Limb (tissue), 2 donors: ENCODE results near the gene DOCK3.
"Not testable (repeated sequence)": the region's sequence is repeated elsewhere in the genome, so short reads cannot be mapped to it uniquely, and the experiment has no call there.

ENCODE experiments used
- DNase-seq, 2 donors: peaks; one replicate each; pipeline ENCODE4 v3.0.0-alpha.2; 2016; ENCODE audit errors: extremely low spot score in 2 of 2

Gene DOCK3

DNA sequence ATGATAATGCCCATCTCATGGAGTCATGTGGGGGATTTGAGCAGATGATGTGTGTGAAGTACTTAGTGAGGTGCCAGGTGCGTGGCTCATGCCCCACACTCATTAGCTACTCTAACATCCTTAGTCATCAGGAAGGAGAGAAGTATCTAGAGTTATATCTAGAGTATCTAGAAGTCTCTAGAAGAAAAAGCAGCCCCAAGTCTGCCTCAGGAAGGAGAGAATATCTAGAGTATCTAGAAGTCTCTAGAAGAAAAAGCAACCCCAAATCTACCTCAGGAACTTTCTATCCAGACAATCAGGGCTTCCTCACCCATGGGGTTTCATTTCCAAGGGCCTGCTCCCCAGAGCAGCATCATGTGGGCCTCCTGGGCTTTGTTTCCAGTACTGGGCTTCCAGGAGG is 24.7 kb upstream of the DOCK3 start:
- no peak for DNase-seq

DNA sequence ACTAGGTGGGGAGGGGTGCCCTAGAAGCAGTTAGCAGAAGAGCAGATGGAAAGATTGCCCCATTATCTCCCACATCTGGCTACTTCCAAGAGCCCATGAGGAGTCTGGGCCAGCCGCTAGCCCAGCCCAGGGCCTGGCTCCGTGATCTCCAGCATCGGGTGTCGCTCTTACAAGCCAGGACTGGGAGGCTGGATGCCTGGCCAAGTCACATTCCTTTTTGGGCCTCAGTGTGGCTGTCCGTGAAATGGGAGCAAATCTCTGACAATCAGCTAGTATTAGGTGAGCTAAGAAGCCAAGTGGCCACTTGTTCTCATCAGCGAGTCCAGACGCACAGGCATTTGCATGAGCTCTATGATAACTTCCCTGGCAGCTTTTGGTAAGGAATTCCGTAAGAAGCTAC is 23.3 kb upstream of the DOCK3 start:
- no peak for DNase-seq

DNA sequence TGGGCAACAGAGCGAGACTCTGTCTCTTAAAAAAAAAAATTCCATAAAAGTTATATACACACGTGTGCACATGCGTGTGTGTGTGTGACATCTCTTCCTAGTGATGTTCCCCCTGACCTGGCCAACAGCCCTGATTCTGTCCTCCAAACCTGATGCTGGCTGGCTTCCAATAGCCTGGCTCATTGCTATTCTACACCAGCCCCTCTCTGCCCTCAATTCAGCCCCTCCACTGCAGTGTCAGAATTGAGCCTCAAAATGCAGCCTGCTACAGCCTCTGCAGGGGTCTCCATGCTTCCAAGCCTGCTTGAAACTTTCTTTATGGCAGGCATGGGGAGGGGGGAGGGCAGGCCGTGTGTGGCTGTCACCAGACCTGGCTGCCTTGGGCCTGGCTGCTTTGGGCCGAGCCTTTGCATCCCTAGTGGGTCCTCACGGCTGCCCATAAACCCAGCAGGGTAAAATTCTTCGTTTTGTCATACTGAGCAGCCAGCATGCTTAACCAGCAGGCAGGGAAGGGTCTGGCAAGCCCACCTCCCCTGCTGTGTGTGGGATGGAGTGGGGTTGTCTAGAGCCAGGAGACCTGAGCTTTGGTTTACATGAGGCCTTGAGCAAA is 22.7 kb upstream of the DOCK3 start:
- DNase-seq = peak in 1 of 2 donors; percentile 52

DNA sequence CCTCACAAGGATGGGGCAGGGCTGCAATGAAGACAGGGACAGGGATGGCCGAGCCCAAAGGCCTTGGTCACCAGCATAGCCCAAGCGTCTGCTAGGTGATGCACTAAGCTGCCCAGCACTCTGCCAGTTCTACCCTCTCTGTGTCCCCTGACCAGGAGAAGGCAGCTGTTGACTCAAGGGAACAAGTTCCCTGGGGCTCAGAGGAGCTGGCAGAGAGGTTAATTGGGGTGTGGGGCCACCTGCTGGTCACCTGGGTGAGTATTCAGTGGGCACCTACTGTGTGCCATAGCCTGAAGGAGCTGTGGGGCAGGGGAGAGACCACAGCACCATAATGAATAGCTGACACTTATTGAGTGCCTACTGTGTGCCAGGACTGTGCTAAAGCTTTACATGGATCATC is 22.0 kb upstream of the DOCK3 start:
- DNase-seq = no peak

DNA sequence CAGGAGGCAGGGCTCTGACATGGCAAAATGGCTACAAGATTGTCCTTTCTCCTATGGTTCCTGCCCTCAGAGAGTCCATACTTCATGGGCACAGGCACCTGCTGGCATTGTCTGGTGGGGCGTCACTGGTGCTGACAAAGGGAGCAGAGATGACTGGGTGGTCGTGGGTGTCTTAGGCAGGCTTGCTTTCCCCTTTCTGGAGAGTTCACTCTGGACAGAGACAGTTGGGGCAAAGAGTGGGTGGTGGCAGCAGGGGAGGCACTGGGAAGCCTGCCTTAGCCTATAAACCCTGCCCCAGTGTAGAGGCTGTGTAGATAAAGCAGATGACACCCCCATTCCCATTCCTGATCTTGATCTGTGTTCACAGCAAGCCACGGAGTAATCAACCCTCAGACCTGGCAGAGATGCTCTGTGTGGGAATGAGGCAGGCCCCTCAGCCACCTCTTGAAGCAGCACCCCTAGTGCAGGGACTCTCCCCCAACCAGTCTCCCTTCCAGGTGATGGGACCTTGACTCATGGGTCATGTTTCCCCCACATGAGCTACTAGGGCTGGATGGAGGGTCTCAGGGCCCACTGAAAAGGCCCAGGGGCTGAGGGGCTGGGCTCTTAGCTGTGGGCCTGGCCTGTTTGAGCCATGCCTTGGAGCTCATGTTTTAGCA is 20.7 kb upstream of the DOCK3 start:
- DNase-seq = no peak

DNA sequence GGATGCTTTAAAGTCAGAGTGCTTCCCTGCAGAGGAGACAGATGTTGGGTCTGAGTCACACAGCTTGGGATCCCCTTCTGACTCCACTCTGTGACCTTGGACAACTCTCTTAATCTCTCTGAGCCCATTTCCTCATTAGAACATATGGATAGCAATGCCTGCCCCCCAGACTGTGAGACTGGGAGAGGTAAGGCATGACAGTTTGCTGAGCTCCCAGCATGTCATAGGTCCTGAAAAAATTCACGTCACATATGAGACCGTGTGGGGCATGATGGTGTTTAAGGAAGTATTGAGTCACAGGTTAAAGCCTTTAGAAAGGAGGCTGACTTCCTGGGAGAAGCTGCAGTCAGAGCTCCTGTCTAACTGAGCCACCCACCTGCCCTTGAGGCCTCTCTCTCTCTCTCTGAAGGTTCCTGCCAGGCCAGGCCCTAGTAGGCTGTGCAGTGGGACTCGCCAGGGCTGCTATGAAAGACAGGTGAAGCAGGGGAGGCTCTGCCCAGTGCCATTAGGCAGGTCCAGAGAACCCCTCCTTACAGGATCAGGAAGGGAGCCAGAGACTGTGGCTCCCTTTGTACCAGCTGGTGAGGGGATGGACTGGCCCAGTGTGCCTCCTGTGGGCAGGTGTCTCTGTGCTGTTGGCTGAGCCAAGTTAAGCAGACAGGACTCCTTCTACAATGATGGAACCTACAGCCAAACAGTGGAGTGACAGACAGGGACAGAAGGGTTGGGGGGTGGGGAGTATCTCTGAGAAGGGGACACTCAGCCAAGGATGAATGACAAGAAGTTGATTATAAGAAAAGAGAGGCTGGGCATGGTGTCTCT is 19.5 kb upstream of the DOCK3 start:
- no peak for DNase-seq

DNA sequence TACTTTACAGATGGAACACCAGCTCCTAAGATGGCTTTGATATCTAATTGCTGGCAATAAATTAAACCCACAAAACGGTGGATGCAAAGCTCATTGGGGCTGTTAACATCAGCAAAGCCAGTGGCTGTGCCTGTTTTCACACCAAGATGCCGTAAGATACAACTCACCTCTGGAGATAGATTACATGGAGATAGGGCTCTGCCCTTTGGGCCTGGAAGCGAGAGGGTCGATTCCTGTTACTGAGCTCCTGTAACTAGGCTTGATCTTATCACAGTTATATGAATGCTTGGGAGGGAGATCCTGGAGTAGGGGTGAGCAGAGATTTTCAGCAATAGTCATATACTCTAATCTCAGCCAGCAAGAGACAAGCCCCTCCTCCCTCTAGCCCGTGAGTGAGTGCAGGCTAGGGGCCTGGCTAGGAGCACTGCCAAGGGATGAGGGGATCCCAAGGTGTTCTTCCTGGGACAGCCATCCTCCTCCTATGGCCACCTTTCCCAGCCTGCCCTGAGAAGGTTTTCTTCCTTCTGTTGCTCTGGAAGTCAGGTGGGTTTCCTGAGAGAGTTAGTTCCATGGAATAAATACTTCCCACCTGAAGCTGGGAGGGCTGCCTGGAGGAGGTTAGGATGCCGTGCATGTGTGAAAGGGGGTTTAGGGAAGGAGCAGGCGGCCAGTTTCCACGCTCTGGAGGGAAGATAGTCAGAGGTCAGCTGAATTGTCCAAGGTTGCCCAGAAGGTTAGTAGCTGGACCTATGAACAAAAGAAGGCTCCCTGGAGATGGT is 18.1 kb upstream of the DOCK3 start:
- DNase-seq = no peak

DNA sequence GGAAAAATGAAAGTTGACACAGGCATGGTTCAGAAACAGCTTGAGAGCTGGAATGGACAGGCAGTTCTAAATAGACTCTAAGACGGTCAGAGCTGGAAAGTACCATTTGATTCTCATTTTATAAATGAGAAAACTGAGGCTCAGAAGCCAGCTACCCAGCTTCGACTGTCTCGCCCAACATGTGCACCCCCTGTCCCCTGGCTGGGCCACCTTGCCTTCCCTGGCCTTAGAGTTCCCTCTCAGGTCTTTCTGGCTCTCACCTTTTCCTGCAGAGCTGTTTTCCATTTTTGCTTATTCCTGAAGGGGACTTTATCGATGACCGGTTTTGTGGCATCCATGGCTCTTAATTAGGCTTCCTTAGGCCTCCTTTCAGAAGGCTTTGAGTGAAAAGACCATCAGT is 17.3 kb upstream of the DOCK3 start:
- DNase-seq = no peak

DNA sequence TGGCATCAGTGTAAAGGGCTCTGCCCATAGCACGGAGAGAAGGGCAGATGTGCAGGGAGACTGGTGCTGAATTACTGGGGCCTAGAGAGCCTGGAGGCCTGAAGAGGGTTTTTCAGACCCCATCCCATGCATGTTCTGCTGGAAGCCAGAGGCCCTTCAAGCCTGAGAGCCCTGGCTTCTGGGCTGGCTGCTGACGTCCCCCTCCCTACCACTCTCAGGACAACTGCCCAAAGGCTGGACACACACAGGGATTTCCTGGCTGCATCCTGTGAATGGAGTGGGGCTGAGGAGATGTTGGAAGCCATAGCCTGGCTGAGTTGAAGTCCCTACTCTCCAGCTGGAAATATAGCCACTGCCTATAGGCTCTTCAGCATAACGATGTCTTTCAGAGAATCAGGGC is 16.9 kb upstream of the DOCK3 start:
- no peak for DNase-seq

DNA sequence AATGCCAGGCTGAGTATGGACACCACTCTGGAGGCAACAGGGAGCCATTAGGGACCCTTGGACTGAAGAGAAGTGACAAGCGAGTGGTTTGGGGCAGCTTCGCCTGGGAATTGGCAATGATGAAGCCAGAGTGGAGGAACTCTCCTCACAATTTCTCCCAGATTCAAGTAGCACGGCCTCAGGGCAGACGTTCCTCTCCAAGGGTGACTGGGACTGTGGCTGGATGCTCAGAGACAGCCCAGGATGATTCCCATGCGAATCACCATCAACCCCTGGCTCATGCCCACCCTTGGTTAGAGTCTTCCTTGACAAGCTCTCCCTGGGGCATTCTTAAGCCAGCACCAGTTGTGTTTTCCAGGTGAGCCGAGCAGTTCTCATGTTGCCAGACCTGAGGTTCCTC is 16.3 kb upstream of the DOCK3 start:
- DNase-seq = no peak

DNA sequence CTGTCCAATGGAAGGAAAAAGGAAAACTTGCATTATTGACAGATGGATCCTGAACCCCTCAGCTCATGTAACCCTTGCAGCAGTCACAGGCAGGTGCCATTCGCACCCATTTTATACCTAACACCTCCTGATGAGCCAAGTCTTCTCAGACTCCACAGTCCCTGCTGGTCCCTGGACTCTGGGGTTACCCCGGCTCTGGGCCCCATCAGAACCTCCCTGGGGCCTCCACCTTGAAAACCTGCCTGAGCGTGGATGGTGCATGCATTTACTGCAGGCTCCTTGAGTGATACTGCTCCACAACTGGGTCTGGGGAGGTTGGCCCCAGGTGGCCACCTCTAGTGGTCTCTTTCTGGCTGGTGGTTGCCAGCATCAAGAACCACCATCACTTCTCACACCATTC is 15.9 kb upstream of the DOCK3 start:
- DNase-seq = no peak

DNA sequence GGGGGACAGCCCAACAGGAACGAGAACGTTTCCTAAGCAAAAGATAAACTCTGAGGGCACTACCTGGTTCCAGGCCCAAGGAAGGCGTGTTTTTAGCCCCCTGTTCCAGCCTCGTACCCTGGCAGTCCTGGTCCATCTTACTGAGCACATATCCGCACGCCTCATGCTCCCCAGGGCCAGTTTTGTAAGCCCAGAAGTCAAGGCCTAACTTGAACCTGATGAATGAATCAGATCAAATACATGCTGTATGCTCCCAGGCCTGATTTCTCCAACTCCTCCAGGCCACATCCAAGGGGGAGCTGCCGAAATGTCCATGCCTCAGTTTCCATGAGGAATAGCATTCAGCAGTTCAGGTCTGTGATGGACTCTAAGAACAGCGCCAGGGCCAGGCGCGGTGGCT is 14.3 kb upstream of the DOCK3 start:
- no peak for DNase-seq

DNA sequence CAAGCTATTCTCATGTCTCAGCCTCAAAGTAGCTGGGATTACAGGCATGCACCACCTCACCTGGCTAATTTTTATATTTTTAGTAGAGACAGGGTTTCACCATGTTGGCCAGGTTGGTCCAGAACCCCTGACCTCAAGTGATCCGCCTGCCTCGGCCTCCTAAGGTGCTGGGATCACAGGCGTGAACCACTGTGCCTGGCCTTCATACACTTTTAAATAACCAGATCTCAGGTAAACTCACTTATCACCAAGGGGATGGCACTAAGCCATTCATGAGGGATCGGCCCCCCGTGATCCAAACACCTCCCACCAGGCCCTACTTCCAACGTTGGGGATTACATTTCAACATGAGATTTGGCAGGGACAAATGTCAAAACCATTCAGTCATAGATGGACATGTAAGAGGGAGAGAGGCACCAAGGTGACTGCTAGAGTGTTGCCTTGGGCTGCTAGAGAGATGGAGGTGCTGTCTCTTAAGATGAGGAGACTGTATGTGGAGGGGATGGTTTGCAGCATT is 13.3 kb upstream of the DOCK3 start:
- no peak for DNase-seq

DNA sequence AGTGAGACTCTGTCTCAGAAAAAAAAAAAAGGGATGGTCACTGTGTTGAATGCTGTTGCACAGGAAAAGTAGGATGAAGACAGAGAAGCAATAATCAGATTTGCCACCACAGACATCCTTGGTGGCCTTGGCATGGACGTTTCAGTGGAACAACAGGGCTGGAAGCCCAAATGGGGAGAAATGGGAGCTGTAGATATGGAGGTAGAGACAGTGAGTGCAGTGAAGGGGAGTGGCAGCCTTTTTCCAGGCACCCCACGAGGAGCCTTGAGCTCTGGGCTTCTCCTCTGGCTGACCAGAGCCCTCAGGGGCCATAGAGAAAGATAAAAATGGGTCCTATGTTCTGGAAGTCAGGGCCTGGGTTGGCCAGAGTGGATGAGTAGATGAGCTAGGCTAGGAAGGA is 12.3 kb upstream of the DOCK3 start:
- no peak for DNase-seq

DNA sequence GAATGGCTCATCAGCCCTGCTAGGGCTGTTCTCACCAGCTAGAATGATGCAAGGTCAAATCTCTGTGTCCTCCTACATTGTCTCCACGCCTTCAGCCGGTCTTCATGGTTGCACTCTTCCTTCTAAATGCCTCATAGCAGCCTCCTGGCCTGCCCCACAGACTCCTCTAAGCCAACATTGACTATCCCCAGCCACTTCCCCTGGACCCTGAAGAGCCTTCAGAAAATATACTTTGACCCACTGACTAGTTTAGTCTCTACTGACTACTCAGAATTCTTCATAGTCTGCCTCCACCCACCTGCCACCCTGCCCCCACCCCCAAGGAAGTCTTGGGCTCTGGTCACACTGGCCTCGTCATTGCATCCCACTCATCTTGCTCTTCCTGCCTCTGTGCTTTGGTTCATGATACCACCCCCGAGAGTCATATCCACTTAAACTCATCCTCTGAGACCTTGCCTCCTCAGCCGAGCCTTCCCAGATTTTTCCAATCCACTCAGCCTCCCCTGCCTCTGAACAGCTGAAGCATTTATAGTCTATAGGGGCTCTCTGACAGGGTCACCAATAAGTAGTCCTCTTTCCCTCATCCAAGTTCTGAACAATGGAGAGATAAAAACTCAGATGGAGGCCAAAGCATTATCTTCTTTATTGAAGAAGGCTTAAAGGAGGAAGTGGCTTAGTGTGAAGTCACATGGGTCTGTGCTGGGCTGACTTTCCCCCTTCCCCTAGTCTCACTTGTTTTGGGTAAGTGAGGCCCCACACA is 9.5 kb upstream of the DOCK3 start:
- no peak for DNase-seq

DNA sequence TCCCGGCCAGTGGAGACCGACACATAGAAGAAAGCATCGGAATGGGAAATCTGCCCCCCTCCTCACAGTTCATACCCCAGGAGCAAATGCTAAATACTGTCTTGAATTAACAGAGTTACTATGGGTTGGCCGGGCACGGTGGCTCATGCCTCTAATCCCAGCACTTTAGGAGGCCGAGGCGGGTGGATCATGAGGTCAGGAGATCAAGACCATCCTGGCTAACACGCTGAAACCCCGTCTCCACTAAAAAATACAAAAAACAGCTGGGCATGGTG is 8.9 kb upstream of the DOCK3 start:
- not testable (repeated sequence) for DNase-seq

DNA sequence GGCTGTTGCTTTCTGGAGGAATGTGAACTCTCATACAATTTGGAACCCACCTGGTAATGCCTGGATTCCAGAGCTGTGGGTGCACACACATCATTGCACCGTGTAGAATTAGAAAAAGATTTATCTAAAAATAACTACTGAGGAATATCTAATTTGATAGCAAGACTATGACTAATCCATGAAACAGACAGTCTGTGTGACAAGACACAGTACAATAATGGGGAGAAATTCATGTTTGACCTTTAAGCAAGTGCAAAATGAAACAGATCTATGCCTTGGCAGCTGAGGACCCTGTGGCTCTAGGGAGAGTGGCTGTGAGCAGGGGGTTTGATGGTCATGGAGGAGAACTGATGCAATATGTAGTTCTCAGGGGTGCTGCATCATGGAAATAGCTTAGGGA is 7.9 kb upstream of the DOCK3 start:
- no peak for DNase-seq

DNA sequence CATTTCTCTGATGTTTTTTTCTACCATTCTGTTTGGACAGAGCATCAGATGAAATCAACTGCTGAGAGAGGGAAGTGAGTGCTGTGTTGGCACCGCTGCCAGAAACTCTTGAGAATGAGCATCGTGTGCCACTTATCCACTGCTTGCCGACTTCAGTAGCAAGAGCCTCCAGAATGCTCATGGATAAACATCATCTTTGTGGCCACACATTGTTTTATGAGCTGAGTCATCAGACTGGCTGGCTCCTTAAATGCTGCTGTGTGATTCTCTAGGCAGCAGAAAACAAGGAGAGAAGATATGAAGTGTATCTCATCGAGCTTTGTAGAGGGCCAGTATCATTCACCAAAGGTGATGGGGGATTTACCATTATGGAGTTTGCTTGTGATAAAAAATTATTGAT is 3.4 kb upstream of the DOCK3 start:
- no peak for DNase-seq

DNA sequence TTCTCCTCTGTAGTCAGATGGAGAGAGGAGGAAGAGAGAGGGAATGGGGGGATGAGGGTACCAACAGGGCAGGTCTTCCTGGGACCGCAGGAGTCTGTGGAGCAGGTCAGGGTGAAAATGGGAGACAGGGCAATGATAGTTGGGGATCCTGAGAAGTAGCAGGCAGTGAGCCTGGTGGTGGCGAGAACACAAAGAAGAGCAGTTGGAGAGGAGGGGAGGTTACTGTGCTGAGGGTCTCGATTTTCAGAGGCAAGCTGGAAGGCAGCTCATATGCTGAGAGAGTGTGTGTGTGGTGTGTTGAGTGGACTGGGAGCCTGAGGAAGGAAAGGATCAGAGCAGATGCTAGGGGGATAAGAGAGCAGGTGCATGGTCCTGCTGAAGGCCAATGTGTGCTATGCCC is 2.1 kb upstream of the DOCK3 start:
- no peak for DNase-seq

DNA sequence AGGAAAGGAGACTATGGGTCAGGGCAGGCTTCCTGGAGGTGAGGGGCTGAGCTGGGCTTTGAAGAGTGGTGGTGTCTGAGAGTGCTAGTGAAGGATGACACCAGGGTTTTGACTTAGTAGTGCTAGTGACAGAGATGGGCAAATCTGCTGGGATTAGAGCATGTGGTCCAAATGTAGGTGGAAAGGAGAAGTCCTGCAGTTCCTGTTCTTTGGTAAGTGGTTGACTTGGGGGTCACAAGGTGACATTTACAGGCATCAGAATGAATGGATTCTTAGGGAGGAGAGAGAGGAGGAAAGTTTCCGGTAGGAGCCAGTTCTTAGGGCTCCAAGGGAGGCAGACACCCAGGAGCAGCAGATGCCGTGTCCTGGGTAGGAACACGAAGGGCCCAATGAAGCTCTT is 796 bp upstream of the DOCK3 start:
- DNase-seq = no peak
